Bronchial epithelial cell (primary cell): ENCODE measurements around the gene KLHL36. TPM values are rescaled to one million over a fixed set of nuclear protein-coding genes. Genes with fewer than 3 reads are reported as not detected.

Experiments
- DNase-seq: peaks from one replicate; pipeline ENCODE4 v3.0.0-alpha.2; 2010; ENCODE audit warnings: low read depth
- FAIRE-seq: peaks from 2 replicates; lab custom pipeline; 2011; peaks lifted over from hg19 to GRCh38; lab: Jason Lieb, UNC
- H3K27me3 ChIP-seq: 2 replicates; pipeline ENCODE4 v1.5.1; 2011; ENCODE audit warnings: low read length; ENCODE audit not compliant: control insufficient read depth, insufficient read depth
- H3K36me3 ChIP-seq: 2 replicates; pipeline ENCODE4 v1.5.1; 2011; ENCODE audit warnings: low read length; ENCODE audit not compliant: control insufficient read depth, insufficient read depth
- H3K4me3 ChIP-seq: 2 replicates; pipeline ENCODE4 v1.5.1; 2011; ENCODE audit warnings: mild to moderate bottlenecking, low read depth, low read length, control low read depth
- CTCF ChIP-seq: IDR thresholded peaks from 2 replicates; pipeline ENCODE4 v1.5.1; 2011; ENCODE audit warnings: mild to moderate bottlenecking, moderate library complexity, low read length, control low read depth, inconsistent platforms; ENCODE audit not compliant: insufficient read depth, severe bottlenecking
- total RNA-seq: library from RNA; depleted of rRNA; stranded (reverse); fragments of >200 nt; gene quantifications from 2 replicates; pipeline ENCODE4 v1.2.1, GENCODE V29; 2014

KLHL36 gene
- total RNA-seq, 1 donor from 2014 or later = 78.7 TPM

- peaks cover 37% of the 10 kb centered on the region for H3K36me3 ChIP-seq
- no peak overlapping the region for H3K4me3 ChIP-seq
- no peak for TF ChIP-seq CTCF
- no peaks in the 10 kb centered on the region for H3K27me3 ChIP-seq
- no peak for FAIRE-seq
- DNase-seq = no peak
Measured at GRCh38 chr16:84662471-84662870, 14.2 kb downstream of the KLHL36 start.

- no peak for TF ChIP-seq CTCF
- Histone ChIP-seq H3K36me3 (peaks cover 31% of the 10 kb centered on the region), H3K27me3 (no peaks in the 10 kb centered on the region), H3K4me3 (no peak overlapping the region)
- DNase-seq = no peak
- peak; percentile 50 for FAIRE-seq
Measured at GRCh38 chr16:84663433-84664101, 15.3 kb downstream of the KLHL36 start.

- H3K36me3 ChIP-seq = peaks cover 20% of the 10 kb centered on the region
- no peak for TF ChIP-seq CTCF
- DNase-seq = no peak
- H3K27me3 ChIP-seq = no peaks in the 10 kb centered on the region
- no peak for FAIRE-seq
- H3K4me3 ChIP-seq = no peak overlapping the region
Measured at GRCh38 chr16:84665359-84665758, 17.0 kb downstream of the KLHL36 start.

GRCh38 chr16:84665843-84666242, 17.5 kb downstream of the KLHL36 start:
- FAIRE-seq = no peak

GRCh38 chr16:84667600-84668309, 19.4 kb downstream of the KLHL36 start:
- Histone ChIP-seq H3K36me3 (peaks cover 12% of the 10 kb centered on the region), H3K27me3 (no peaks in the 10 kb centered on the region), H3K4me3 (no peak overlapping the region)
- no peak for FAIRE-seq
- DNase-seq = no peak
- no peak for TF ChIP-seq CTCF

More at GRCh38 chr16:84665843-84666242, 17.5 kb downstream of the KLHL36 start:
- H3K36me3 ChIP-seq = peaks cover 20% of the 10 kb centered on the region
- H3K27me3 ChIP-seq = no peaks in the 10 kb centered on the region
- DNase-seq = no peak
- no peak for TF ChIP-seq CTCF
- H3K4me3 ChIP-seq = no peak overlapping the region
